GM18868 (cell line): Measurements from ENCODE around the gene GUCY2D.

Experiments
- ATAC-seq: cut with Tn5 transposase; IDR thresholded peaks from one replicate; pipeline ENCODE4 v1.9.1; 2021; ENCODE audit warnings: mild to moderate bottlenecking, moderate library complexity; ENCODE audit not compliant: unreplicated experiment

GUCY2D gene

DNA sequence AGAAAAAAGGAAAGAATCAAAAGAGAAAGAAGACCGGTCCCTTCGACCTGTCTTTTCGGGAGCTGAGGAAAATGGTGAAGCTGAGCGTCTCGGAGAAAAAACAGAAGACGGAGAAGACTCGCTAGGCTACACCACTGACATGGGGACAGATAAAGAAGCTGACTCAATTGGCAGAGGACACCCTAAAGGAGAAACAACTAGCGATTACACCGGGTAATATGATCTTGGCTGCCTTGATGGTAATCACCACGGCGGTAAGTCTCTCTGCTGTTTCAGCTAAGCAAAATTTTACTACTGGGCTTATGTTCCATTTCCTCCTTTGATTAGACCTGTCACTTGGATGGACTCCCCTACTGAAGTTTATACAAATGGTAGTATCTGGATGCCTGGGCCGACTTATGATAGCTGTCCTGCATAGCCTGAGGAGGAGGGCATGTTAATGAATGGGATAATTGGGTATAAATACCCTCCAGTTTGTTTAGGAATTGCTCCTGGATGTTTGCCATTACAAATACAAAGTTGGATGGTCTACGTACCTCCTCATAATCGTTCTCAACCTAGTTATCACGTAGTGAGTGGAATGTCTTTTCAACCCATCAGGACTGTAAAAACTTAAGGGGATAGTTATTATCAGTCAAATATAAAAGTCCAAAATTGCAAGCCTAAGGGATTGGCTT, 60.5 kb downstream of the GUCY2D start:
- no peak for ATAC-seq

DNA sequence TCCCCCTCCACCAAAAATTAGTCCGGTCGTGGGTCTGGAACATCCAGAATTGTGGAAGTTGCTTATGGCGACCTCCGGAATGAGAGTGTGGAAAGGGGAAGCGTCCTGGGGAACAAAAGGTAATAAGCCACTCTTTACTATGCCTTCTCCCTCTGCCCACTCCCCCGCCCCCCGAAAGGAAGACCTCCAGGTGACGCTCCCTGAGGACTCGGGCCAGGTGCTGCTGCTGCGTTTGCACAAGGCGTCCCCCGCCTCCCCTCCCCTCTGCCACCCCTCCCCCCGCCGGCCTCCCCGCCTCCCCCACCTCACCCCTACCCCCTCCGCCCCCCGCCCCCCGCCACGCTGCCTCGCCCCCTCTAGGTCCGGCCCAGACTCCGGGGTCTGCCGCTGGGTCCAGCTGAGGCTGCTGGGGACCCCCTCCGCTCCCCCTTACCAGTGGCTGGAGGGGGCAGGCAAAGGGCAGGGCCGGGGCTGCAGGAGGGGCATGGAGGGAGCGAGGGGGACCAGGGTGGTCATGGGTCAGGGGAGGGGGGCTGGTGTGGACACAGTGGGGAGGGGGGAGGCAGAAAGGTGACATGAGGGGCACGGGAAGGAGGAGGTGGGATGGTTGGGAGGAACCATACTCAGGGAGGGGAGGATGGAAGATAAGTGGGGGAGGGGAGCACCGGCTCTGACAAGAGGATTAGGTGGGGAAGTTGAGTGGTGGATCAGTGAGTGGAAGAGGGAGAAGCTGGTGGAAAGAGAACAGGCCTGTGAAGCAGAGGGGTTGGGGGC, 61.5 kb downstream of the GUCY2D start:
- ATAC-seq, result no peak

DNA sequence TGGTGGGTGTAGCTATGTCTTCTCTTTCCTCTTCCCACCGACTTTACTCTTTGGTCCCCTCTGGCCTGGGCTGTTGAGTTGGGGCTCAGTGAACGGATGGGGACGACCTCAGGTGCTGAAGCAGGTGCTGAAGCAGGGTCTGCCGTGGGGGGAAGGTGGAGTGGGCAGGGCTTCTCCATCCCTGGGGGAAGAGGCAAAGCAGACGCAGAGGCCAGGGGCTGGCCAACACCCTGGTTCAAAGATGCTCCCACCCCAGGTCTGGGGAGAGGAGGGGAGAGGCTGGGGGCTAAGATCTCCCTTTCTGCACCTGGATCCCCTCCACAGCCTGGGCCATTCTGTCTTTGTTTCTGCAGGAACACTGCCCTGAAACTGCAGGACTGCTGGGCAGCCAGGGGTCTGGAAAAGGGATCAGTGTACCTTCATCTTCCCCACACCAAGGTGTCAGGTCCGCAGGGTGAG, 62.2 kb downstream of the GUCY2D start:
- ATAC-seq, result no peak

DNA sequence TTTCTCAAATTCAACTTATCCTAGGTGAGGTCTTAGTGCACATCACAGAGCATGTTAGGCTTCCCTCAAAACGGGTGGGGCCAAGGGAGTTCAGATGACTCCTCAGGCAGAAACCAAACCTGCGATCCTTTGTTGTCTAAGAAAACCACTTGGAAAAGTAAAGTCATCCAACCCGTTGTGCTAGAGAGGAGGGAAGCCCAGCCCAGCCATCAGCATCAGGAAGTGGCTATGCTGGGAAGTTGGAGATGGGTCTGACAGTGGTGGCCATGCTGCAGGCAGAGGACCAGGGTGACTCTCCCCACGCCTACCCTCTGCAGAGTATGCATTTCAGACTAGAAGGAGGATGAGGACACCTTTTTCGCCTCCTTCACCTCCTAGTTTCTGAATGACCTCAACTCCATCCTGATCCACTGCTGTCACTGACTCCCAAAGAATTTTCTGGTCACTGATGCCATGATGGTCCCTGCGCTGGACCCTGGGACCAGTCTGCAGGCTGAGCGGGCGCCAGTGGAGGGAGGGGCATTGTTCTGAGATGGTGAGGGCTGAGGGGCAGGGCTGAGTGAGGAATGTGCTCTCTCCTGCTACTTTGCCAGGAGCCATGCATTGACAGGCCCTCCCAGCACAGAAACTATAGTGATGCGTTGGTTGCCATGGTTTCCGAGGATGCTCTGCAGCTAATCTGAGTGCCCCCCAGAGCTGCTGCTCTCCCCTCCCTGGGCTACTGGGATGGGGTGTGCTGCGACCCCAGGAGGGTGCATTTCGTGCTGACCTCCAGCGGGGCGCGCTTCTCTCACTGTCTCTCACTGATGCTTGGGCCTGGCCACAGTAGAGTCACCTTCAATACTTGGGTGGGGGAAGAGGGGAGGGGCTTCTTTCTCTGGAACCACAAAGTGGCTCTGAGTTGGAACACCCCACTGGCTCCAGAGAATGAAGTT, 64.7 kb downstream of the GUCY2D start:
- ATAC-seq, result no peak

DNA sequence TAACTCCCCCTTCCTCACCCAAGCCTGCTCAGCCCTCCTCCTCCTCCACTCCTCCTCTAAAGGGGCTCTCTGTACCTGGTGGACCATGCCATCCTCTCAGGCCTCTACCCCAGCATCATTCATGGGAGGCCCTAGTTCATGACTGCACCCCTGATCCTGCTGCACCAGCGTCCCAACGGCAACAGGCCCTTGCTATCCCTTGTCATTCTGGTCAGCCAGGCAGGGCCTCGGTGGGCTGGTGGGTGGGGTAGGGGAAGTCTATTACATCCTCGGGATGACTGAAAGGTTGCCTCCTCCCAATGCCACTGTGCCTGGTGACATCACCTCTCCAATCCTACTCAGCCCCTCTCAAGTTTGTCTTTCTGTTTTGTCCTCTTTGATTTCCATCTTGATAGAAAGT, 65.4 kb downstream of the GUCY2D start:
- ATAC-seq, result no peak

DNA sequence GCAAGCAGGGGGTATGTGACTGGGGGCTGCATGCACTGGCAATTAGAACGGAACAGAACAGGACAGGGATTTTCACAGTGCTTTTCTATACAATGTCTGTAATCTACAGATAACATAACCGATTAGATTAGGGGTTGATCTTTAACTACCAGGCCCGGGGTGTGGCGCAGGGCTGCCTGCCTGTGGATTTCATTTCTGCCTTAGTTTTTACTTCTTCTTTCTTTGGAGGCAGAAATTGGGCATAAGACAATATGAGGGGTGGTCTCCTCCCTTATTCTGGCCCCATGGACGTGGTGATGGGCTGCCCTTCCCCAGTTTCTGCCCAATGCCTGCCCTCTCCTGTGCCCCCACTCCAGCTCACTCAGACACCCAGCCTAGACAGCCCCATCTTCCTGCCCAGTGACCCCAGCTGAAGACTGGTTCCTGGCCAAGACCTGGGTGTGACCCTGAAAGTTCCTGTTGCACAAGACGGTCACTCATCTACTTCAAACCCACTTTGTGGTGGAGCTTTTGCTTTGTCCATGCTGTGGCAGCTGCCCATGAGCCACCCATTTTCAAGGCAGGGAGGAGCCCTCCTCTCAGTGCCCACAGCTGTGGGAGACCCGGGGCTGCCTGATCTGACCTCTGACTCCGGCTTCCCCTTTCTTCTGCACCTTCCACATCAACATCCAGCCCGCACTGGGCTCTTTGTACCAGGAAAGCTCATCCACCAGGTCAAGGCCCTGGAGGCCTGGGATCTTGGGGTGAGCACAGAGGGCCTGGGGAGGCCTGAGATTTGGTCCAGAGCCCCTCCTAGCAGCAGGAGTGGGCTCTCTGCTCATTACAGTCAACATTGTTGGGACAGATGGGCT, 66.5 kb downstream of the GUCY2D start:
- ATAC-seq, result no peak

DNA sequence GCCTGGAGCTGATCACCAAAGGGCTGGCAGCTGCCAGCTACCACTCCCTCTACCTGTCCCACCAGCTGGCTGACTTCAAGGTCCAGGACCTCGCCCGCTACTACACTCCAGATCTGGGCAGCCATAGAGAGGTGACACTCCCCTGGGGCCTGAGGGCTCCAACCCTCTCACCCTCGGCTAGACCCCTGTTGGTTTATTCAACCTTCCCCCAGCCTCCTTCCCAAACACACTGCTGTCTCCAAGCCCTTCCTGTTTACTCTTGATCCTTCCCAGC, 67.1 kb downstream of the GUCY2D start:
- ATAC-seq, result no peak
